ENCODE measurements around the gene PAOX.

The PAOX gene

DNA sequence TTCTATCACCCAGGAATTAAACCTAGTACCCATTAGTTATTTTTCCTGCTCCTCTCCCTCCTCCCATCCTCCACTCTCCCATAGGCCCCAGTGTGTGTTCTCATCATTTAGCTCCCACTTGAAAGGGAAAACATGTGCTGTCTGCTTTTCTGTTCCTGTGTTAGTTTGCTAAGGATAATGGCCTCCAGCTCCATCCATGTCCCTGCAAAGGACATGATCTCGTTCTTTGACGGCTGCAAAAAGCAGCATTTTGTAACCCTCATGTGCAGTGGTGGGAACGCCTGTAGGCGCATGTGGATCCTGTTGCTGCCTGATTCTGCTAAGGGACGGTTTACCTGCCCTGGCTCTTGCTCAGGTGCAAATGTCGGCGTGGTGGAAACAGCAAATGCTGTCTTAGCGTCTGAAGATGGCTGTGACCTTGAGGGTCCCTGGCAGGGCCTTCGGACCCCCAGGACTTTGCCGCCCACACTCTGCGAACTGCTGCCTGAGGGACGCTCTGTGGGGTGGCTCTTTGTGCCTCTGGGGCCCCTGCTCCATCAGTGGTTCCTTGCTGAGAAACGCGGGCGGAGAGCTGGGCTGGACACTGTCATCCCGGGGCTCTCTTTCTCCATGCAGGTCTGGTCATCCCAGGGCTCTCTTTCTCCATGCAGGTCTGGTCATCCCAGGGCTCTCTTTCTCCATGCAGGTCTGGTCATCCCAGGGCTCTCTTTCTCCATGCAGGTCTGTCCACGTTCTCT lies 9.3 kb downstream of the PAOX start:
- no peak for DNase-seq

DNA sequence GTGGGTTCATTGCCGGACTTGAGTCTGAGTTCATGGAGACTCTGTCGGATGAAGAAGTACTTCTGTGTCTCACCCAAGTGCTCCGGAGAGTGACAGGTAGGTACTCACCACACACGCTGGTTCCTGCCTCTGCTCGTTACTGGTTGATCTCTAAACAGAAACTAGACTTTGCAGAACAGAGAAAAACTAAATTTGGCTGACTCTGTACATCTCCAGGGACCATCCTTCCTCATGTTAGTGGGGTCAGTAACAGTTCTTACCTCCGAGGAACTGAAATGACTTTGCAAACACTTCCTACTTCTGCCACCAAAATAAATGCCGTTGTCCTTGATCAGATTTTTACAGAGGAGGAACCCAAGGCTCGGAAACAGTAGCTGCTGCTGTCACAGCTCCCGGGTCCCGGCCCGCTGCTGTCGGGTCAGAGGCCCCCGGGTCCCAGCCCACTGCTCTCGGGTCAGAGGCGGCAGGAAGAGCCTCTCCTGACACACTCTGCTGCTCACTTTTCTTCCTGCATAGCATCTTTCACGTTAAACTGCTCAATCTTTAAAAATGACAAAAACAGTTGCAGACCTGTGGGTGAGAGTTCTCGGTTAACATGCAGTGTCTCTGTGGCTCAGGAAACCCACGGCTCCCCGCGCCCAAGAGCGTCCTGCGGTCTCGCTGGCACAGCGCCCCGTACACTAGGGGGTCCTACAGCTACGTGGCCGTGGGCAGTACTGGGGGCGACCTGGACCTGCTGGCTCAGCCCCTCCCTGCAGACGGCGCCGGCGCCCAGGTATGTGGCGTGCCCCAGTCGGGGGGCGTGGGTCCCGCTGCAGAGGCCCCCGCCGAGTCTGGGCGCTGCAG lies 10.1 kb downstream of the PAOX start:
- DNase-seq = peak; percentile 48 to 61

DNA sequence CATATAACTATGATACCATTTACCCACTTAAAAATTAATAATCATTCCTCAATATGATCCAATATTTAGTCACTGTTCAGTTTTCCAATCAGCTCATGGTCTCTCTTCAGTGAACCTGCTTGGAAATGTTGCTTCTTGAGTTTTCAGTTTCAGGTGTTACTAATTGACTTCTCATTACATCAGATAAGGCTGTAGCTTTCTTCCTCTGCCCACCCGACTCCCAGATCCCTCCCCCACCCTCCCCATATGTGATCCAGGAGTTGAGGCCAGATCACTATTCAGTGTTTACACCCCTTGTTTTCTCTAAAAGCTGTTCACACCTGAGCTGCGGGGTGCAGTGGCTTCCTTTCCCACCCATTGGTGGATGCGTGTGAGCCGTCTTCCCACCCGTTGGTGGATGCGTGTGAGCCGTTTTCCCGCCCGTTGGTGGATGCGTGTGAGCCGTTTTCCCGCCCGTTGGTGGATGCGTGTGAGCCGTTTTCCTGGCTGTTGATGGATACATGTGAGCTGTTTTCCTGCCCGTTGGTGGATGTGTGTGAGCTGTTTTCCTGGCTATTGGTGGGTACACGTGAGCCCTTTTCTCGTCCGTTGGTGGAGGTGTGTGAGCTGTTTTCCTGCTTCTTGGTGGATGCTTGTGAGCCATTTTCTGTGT lies 11.7 kb downstream of the PAOX start:
- no peak for DNase-seq

DNA sequence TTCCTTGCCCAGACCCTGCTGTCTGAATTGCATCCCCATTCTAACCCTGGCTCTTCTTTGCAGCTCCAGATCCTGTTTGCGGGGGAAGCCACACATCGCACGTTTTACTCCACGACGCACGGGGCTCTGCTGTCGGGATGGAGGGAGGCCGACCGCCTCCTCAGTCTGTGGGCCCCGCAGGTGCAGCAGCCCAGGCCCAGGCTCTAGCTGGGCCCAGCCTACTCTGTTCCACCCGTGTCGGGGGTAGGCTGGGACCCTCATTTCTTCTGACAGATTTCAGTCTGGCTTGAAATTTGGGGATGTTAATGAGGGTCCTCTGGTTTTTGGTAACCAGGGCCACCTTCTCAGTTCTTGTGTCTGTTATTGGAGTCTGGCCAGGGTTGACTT lies 12.2 kb downstream of the PAOX start:
- DNase-seq = no peak

DNA sequence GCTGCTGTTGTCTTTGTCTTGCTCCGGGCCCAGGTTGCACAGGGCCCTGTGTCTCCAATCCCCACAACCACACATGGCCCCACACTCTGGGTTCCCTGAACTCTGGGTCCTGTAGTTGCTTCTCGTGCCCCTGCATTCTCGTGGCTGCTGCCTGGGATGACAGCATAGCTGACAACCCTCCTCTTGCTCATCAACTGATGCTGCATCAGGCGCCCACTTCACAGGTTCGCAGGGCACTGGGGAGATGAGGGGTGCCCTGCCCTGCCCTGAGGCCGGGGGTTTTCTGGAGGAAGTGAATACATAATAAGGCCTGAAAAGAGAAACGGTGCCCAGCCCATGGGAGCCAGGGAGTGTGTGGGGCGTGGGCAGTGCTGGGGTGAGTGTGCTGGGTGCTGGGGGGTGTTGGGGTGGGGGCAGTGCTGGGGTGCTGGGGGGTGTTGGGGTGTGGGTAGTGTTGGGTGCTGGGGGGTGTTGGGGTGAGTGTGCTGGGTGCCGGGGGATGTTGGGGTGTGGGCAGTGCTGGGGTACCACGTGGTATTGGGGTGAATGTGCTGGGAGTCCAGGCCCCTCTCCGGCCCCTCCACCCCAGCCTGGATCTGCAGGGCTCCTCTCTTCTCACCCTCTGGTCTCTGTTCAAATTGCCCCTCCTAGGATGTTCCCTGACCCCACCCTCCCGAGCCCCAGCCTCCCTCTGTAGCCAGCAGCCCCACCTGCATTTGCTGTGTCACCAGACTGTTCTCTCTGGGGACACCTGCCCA lies 12.9 kb downstream of the PAOX start:
- peak; percentile 38 to 54 for DNase-seq

DNA sequence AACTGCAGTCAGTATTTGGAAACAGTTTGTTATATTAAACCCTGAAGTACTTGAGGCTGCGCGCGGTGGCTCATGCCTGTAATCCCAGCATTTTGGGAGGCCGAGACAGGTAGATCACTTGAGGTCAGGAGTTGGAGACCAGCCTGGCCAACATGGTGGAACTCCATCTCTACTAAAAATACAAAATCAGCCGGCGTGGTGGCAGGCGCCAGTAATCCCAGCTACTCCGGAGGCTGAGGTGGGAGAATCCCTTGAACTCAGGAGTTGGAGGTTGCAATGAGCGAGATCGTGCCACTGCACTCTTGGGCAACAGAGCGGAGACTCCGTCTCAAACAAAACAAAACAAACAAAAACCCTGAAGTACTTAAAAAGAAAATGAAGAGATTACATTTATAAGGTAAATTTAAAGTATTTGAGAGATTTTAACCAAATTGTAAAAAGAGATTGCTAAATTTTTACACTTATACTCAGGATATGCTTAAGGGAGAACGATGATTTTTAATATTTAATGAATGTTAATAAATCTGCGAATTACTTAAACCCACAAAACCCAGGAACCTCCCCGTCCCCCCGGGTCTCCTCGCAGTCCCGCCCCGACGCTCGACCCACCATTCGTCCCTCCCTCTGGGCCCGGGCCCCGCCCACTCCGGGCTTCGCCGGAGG lies 14.5 kb downstream of the PAOX start:
- DNase-seq = no peak

DNA sequence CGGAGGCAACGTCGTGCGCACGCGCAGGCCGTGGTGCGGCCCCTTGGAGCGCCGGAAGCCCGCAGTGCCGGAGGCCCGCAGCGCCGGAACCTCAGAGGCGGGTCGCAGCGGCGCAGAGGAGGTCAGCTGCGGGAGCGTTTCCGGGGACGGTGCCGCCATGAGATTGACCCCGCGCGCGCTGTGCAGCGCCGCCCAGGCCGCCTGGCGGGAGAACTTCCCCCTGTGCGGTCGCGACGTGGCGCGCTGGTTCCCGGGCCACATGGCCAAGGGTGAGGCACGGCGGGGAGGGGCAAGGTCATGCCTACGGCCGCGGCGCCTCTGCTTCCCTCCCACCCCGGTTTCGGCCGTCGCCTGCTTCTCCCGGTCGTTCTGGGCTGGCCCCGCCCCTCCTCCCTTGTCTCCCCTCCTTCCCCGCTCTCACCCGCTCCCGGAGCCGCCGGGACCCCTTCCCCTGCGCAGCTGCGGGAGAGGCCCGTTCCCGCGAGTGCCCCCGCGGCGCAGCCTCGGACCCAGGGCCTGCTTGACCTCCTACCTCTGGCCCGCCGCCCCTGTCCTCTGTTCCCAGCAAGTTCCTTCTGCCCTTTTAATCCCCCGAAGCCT lies 15.1 kb downstream of the PAOX start, which contains the start of gene MTG1:
MTG1 (plus strand) TSS at position 94 of the 600 bp plus-strand sequence; CDS start at position 158, 64 bp downstream.
- DNase-seq = peak; percentile 95 to 96

DNA sequence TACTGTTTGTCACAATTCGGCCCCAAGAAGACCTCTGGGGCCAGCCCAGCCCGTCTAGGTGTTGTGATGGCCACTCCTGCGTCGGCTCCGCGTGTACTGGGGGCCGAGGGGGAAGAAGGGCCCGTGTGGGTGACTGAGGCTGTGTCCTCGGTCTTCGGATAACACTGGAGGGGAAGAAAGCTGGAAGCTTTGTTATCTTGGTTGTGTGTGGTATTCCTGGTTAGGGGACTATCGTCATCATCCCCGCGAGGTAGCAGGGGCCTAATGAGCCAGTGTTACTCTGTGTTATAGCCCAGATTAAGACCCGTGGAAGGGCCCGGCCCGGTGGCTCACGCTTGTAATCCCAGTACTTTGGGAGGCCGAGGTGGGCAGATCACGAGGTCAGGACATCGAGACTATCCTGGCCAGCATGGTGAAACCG lies 15.7 kb downstream of the PAOX start:
- DNase-seq = peak in 1 of 2 experiments; percentile 11

DNA sequence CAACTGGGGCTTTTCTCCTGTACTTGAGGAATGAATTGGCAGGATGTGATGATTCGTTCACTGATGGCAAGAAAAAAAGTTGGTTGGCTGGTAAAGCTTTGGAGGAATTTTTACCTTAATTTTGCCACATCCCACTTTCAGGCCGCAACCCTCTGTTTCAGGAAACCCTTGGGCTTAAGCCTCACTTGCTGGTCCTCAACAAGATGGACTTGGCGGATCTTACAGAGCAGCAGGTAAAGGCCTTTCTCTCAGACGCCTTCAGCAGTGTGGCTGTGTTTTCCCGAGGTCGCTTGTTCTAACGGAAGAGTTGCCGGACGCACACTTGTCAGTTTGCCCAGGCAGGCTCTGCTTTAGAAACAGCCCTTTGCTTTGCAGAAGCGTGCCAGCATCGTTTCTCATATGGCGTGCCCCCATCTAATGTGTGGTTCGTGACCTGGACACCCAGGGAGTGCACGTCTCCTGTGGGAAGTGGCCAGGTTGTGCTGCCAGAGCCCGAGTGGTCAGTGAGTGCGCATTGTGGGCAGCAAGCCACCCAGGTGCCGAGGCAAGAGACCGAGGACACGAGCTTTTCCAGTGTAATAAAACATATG lies 17.1 kb downstream of the PAOX start:
- no peak for DNase-seq

DNA sequence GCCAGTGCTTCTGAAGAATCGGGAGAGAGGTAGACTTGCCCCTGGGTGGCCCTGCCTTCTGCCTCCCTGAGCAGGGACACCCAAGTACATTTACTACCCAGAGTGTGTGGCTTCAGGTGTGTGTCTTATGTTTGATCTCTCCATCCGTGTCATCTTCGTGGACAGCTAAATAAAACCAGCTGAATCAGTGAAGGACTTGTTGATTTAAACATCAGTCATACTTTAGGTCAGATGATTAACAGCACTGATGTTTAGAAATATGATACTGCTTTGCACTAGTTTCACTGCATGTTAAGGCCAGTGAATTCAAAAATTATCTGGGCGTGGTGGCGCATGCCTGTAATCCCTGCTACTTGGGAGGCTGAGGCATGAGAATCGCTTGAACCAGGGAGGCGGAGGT lies 18.9 kb downstream of the PAOX start:
- DNase-seq = no peak

DNA sequence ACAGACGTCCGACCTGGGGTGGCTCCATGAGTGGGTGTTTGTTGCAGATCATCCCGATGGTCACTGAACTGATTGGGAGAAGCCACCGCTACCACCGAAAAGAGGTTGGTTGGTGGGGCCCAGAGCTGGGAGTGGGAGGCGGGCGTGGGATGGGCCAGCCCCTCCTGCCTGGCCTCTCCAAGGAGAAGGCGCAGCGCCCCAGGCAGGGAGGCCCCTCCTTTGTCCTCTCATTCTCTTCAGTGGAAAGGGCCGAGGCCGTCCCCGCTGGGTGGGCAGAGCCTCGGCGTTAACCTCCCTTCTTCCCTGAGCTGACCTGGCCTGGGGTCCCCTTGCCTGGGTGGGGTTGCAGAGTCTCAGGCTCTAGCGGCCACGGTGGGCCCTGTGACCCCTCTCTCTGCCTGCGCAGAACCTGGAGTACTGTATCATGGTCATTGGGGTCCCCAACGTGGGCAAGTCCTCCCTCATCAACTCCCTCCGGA lies 20.1 kb downstream of the PAOX start:
- no peak for DNase-seq

DNA sequence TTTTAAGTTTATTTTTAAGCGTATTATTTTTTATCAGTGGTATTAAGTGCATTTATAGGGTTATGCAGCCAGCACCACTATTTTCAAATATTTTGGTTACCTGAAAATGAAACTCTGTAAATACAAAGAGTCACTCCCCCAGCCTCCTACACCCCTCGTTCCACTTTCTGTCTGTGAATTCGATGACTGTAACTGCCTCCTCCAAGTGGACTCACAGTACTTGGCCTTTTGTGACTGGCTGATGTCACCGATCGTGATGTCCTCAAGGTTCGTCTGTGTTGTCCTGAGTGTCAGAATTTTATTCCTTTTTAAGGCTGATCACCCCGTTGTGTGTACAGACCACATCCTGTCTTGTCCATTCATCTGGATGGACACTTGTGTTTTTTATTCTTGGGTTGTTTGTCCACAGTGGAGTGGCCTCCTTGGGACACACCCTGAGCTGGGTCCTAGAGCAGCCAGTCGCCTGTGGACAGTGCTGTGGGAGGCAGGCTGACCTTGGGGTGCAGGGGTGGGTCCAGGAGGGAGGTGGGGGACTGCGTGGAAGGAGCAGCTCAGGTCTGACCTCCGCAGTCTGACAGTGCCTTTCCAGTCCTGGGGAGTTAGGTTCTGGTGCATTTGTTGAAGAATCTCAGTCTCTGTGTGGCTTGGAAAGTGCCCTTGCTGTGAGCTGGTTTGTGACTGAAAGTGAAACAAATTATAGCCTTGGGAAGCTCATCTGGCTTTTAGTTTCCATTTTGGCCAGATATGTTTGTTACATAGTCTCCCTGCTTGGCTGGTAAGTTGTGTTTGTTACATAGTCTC lies 21.8 kb downstream of the PAOX start:
- DNase-seq = no peak

DNA sequence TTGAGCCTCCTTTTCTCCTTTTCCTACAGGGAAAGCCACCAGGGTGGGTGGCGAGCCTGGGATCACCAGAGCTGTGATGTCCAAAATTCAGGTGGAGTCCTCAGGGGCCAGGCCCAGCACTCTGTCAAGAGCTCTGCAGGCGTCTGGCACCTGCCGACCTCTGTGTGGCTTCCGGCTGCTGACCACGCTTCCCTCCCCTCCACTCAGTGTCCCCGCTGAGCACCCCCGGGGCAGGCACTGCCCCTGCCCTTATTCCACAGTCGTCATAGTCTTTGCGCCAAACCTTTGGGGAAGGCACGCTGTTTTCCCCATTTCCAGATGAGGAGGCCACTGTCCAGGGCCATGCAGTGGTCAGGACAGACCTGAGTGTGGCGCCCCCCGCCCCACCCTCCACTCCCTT lies 22.4 kb downstream of the PAOX start:
- DNase-seq = no peak

DNA sequence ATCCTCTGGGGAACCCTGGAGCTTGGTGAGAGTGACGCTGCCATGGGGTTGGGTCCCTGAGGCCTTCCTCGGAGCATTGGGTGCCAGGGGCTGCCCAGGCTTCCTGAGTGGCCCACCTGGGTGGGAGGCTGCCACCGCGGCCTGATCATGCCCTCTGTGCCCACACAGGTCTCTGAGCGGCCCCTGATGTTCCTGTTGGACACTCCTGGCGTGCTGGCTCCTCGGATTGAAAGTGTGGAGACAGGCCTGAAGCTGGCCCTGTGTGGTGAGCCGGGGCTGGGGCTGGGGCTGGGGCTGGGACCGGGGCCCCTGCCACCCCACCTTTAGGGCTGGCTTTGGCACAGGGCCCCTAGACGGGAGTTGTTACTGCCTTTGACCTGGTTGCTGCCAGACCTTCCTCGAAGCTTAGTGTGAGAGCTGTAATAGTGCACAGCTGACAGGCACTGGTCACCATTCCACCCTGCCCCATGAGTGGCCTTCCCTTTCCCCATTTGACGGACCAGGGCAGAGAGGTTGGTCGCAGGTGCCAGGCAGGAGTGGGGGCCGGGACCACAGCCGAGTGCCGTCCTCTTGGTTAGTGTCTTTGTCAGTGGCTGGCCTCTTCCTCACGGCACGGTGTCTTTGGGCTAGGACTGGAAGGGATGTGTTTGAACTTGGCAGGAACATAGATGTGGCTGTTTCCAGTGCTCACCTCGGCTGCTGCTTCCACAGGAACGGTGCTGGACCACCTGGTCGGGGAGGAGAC lies 23.1 kb downstream of the PAOX start:
- no peak for DNase-seq

DNA sequence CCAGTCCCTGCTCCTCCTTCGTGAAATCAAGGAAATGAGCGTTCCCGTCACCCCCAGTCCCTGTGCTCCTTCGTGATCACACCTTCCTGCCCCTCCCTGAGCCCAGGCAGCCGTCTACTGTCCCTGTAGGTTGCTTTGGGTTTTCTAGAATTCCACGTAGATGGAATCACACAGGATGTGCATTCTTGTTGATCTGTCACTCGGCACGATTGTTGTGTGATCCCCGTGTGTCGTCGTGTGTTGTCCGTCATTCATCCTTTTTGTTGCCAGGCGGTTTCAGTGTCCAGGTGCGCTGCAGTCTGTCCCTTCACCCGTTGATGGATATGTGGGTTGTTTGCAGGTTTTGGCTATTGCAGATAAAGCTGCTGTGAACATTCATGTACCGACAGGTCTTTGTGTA lies 24.3 kb downstream of the PAOX start:
- no peak for DNase-seq

DNA sequence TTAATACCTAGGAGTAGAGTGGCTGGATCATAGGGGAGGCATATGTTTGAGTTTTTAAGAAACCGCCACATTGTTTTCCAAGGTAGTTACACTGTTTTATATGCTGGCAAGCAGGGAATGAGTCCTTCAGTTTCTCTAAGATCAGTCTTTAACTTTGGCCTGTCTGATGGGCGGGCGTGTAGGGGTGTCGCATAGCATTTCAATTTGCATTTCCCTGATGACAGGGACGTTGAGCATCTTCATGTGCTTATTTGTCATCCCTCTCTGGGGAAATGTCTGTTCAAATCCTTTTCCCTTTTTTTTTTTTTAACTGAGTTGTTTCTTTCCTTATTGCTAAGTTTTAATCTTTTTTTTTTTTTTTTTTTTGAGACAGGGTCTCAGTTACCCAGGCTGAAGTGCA lies 24.7 kb downstream of the PAOX start:
- no peak for DNase-seq

DNA sequence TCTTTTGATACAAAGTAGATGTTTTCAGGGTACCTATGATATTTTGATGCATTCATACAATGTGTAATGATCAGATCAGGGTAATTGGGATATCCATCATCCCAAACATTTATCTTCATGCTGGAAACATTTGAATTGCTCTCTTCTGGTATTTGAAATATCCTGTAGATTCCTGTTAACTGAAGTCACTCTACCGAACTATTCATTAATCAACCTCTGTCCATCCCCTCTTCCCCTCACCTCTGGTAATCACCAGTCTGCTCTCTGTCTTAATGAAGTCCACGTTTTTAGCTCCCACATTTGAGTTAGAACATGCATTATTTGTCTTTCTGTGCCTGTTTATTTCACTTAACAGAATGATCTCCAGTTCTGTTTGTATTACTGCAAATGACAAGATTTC lies 26.2 kb downstream of the PAOX start:
- no peak for DNase-seq

DNA sequence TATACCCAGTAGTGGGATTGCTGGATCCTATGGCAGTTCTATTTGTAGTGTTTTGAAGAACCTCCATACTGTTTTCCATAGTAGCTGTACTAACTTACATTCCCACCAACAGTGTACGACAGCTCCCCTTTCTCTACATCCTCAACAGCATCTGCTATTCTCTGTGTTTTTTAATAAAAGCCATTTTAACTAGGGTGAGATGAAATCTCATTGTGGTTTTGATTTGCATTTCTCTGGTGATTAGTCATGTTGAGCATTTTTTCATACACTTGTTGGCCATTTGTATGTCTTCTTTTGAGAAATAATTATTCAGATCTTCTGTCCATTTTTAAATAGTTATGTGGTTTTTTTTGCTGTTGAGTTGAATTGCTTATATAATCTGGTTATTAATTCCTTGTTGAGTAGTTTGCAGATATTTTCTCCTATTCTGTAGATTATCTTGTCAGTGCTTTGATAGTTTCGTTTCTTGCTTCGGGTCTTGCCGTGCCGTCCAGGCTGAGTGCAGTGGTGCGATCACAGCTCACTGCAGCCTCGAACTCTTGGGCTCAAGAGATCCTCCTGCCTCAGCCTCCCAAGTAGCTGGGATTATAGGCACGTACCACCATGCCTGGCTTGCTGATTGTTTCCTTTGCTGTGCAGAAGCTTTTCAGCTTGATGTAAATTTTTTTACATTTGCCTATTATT lies 26.9 kb downstream of the PAOX start:
- no peak for DNase-seq

Data from activated CD4-positive, alpha-beta T cell treated with anti-CD3 and anti-CD28 coated beads, Interleukin-2, amount 50 U/mL, for 48 hours (primary cell).